Measurements from ENCODE around the gene NECAB3.
A peak's percentile ranks its signal among the peaks of the same experiment; 100 is the strongest.

The NECAB3 gene

GRCh38 chr20:33696448-33696847 lies 22.2 kb upstream of the NECAB3 start:
- no peak for DNase-seq

- no peak for DNase-seq
Measured at GRCh38 chr20:33694639-33695012, 20.4 kb upstream of the NECAB3 start.

GRCh38 chr20:33693741-33694638 lies 19.8 kb upstream of the NECAB3 start:
- DNase-seq: no peak

- DNase-seq: no peak
Measured at GRCh38 chr20:33693289-33693688, 19.1 kb upstream of the NECAB3 start.

- peak; percentile 38 to 62 for DNase-seq
Measured at GRCh38 chr20:33689973-33690372, 15.7 kb upstream of the NECAB3 start.

- no peak for DNase-seq
Measured at GRCh38 chr20:33689493-33689892, 15.3 kb upstream of the NECAB3 start.

- DNase-seq: no peak
Measured at GRCh38 chr20:33688938-33689424, 14.8 kb upstream of the NECAB3 start.

- no peak for DNase-seq
Measured at GRCh38 chr20:33687993-33688937, 14.0 kb upstream of the NECAB3 start.

GRCh38 chr20:33687370-33687915 lies 13.2 kb upstream of the NECAB3 start:
- no peak for DNase-seq

GRCh38 chr20:33686984-33687366 lies 12.7 kb upstream of the NECAB3 start:
- no peak for DNase-seq

- DNase-seq: peak; percentile 93 to 96
Measured at GRCh38 chr20:33686100-33686983, 12.1 kb upstream of the NECAB3 start, which contains the start of gene E2F1. E2F1 (minus strand) TSS chr20:33686385; CDS start chr20:33686264, 121 bp downstream.

- peak; percentile 30 to 45 for DNase-seq
Measured at GRCh38 chr20:33685328-33686099, 11.3 kb upstream of the NECAB3 start.

- DNase-seq: no peak
Measured at GRCh38 chr20:33684533-33685327, 10.5 kb upstream of the NECAB3 start.

- no peak for DNase-seq
Measured at GRCh38 chr20:33681728-33682353, 7.6 kb upstream of the NECAB3 start.

- no peak for DNase-seq
Measured at GRCh38 chr20:33681288-33681687, 7.1 kb upstream of the NECAB3 start.

GRCh38 chr20:33680686-33681085 lies 6.5 kb upstream of the NECAB3 start:
- DNase-seq: no peak

- DNase-seq: peak; percentile 67 to 68
Measured at GRCh38 chr20:33679758-33680485, 5.7 kb upstream of the NECAB3 start.

- no peak for DNase-seq
Measured at GRCh38 chr20:33677991-33678702, 3.9 kb upstream of the NECAB3 start.
